C4-2B (cell line): ENCODE data around the gene DNASE1L1.

Experiments
- CTCF ChIP-seq: fragments of 450-650 bp; conservative IDR thresholded peaks from 2 replicates; pipeline ENCODE4 v1.5.1; 2017; ENCODE audit warnings: mild to moderate bottlenecking
- ZFX ChIP-seq: fragments of 450-650 bp; IDR thresholded peaks from 2 replicates; pipeline ENCODE4 v1.6.1; 2017

- TF ChIP-seq CTCF (no peak), ZFX (peak; percentile 56; the same call in 1 of the 2 replicates)
These were observed 19.4 kb upstream of the DNASE1L1 start, which contains the start of gene ATP6AP1 for GRCh38 chrX:154428176-154429171.
